ENCODE results near the gene CD28. TPM values are rescaled to one million over a fixed set of nuclear protein-coding genes. Genes with fewer than 3 reads are reported as not detected.
"Not testable (repeated sequence)": the region's sequence is repeated elsewhere in the genome, so short reads cannot be mapped to it uniquely, and the experiment has no call there.

The CD28 gene
- total RNA-seq, 1 donor from 2014 or later: 0.17 TPM

- Mint-ChIP-seq H3K9me3 (no peaks in the 10 kb centered on the region), H3K27ac (no peak overlapping the region), H3K27me3 (no peaks in the 10 kb centered on the region), H3K4me3 (no peak overlapping the region), H3K4me1 (ENCODE audit: unreplicated experiment) (peaks cover 9% of the 10 kb centered on the region), H3K36me3 (no peaks in the 10 kb centered on the region)
- TF ChIP-seq, protein P1, sequence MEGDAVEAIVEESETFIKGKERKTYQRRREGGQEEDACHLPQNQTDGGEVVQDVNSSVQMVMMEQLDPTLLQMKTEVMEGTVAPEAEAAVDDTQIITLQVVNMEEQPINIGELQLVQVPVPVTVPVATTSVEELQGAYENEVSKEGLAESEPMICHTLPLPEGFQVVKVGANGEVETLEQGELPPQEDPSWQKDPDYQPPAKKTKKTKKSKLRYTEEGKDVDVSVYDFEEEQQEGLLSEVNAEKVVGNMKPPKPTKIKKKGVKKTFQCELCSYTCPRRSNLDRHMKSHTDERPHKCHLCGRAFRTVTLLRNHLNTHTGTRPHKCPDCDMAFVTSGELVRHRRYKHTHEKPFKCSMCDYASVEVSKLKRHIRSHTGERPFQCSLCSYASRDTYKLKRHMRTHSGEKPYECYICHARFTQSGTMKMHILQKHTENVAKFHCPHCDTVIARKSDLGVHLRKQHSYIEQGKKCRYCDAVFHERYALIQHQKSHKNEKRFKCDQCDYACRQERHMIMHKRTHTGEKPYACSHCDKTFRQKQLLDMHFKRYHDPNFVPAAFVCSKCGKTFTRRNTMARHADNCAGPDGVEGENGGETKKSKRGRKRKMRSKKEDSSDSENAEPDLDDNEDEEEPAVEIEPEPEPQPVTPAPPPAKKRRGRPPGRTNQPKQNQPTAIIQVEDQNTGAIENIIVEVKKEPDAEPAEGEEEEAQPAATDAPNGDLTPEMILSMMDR (conservative IDR thresholded peaks at IDR 0.05): no peak
- DNase-seq (ENCODE audit: extremely low spot score, unreplicated experiment): no peak
These were observed 9.2 kb upstream of the CD28 start for GRCh38 chr2:203697190-203697589.

DNA sequence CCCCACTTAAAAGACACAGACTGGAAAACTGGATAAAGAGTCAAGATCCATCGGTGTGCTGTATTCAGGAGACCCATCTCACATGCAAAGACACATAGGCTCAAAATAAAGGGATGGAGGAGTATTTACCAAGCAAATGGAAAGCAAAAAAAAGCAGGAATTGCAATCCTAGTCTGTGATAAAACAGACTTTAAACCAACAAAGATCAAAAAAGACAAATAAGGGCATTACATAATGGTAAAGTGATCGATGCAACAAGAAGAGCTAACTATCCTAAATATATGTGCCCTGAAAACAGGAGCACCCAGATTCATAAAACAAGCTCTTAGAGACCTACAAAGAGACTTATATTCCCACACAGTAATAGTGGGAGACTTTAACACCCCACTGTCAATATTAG lies 8.7 kb upstream of the CD28 start:
- H3K4me3 Mint-ChIP-seq; H3K4me1 Mint-ChIP-seq (ENCODE audit: unreplicated experiment); H3K36me3 Mint-ChIP-seq; H3K27ac Mint-ChIP-seq; H3K9me3 Mint-ChIP-seq; DNase-seq (ENCODE audit: extremely low spot score, unreplicated experiment); H3K27me3 Mint-ChIP-seq: not testable (repeated sequence)

GRCh38 chr2:203698410-203698809 lies 8.0 kb upstream of the CD28 start:
- not testable (repeated sequence) for H3K9me3 Mint-ChIP-seq; DNase-seq (ENCODE audit: extremely low spot score, unreplicated experiment); H3K27me3 Mint-ChIP-seq; H3K4me3 Mint-ChIP-seq; H3K36me3 Mint-ChIP-seq; H3K4me1 Mint-ChIP-seq (ENCODE audit: unreplicated experiment); H3K27ac Mint-ChIP-seq

- TF ChIP-seq, protein P1 (conservative IDR thresholded peaks at IDR 0.05): no peak
- Mint-ChIP-seq H3K4me1 (ENCODE audit: unreplicated experiment) (peaks cover 4% of the 10 kb centered on the region), H3K27me3 (no peaks in the 10 kb centered on the region), H3K9me3 (peaks cover 7% of the 10 kb centered on the region), H3K4me3 (no peak overlapping the region), H3K36me3 (no peaks in the 10 kb centered on the region), H3K27ac (no peak overlapping the region)
- DNase-seq (ENCODE audit: extremely low spot score, unreplicated experiment): no peak
These were observed 2.0 kb upstream of the CD28 start for GRCh38 chr2:203704430-203704829.

DNA sequence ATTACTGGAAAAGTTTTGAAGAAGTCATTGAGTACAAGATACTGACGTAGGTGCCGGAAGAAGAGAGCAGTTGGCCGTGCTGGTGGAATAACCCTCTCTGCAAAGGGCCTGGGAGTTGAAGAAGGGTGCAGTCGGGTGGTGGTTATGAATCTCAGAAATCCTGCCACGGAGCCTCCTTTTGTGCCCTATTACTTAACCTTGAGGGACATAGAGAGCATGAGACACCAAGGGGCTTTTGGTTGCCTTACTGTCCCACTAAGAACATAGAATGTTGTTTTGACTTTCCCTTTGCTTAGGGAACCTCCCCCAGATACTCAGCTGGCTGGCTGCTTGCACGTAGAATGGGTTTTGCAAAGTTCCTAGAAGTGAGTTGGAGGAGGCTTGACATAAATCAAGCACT lies 1.3 kb upstream of the CD28 start:
- Mint-ChIP-seq H3K4me1 (ENCODE audit: unreplicated experiment) (peaks cover 4% of the 10 kb centered on the region), H3K9me3 (peaks cover 7% of the 10 kb centered on the region), H3K36me3 (no peaks in the 10 kb centered on the region), H3K4me3 (no peak overlapping the region), H3K27me3 (no peaks in the 10 kb centered on the region), H3K27ac (no peak overlapping the region)
- TF ChIP-seq, protein P1 (conservative IDR thresholded peaks at IDR 0.05): no peak
- no peak for DNase-seq (ENCODE audit: extremely low spot score, unreplicated experiment)

GRCh38 chr2:203707530-203707929 lies 1.1 kb downstream of the CD28 start:
- H3K27ac Mint-ChIP-seq: no peak overlapping the region
- H3K9me3 Mint-ChIP-seq: peaks cover 7% of the 10 kb centered on the region
- no peaks in the 10 kb centered on the region for H3K36me3 Mint-ChIP-seq
- H3K4me1 Mint-ChIP-seq (ENCODE audit: unreplicated experiment): peaks cover 4% of the 10 kb centered on the region
- no peaks in the 10 kb centered on the region for H3K27me3 Mint-ChIP-seq
- TF ChIP-seq, protein P1 (conservative IDR thresholded peaks at IDR 0.05): no peak
- DNase-seq (ENCODE audit: extremely low spot score, unreplicated experiment): no peak
- H3K4me3 Mint-ChIP-seq: no peak overlapping the region

DNA sequence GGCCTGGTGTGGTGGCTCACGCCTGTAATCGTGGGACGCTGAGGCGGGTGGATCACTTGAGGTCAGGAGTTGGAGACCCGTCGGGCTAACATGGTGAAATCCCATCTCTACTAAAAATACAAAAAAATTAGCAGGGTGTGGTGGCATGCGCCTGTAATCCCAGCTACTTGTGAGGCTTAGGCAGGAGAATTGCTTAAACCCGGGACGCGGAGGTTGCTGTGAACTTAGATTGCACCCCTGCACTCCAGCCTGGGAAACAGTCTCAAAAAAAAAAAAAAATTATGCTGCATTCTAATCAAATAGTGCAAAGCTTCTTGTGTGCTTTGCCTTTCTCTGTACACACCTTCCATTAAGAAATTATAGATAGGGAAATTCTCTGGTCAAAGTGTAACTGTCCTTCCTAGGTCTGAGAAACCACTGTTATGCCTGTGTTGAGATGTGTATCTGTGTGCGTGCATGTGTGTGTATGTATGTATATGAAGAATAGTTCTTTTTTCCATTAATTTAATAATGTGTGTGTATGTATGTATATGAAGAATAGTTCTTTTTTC lies 2.5 kb downstream of the CD28 start:
- Mint-ChIP-seq H3K4me3 (no peak overlapping the region), H3K9me3 (no peaks in the 10 kb centered on the region), H3K27me3 (no peaks in the 10 kb centered on the region), H3K36me3 (no peaks in the 10 kb centered on the region), H3K27ac (no peak overlapping the region), H3K4me1 (ENCODE audit: unreplicated experiment) (peaks cover 4% of the 10 kb centered on the region)
- DNase-seq (ENCODE audit: extremely low spot score, unreplicated experiment): no peak
- TF ChIP-seq, protein P1 (conservative IDR thresholded peaks at IDR 0.05): no peak

All from type B pancreatic cell (in vitro differentiated cells).